Activated CD4-positive, alpha-beta T cell treated with anti-CD3 and anti-CD28 coated beads, Interleukin-2, amount 10 ng/mL, durations not matched to agents 24 days and 14 days (primary cell): Measurements from ENCODE around the gene TCHP. TPM values are rescaled to one million over a fixed set of nuclear protein-coding genes. Genes with fewer than 3 reads are reported as not detected.

Source experiments
- DNase-seq: peaks from one replicate; pipeline ENCODE4 v3.0.0; 2022
- H3K27ac Mint-ChIP-seq: one replicate; pipeline ENCODE4 v1.8.0; 2022; ENCODE audit warnings: mild to moderate bottlenecking, mixed read lengths
- H3K27me3 Mint-ChIP-seq: one replicate; pipeline ENCODE4 v1.8.0; 2022; ENCODE audit warnings: mixed read lengths
- H3K36me3 Mint-ChIP-seq: one replicate; pipeline ENCODE4 v1.8.0; 2022; ENCODE audit warnings: low read depth, mild to moderate bottlenecking, mixed read lengths
- H3K4me1 Mint-ChIP-seq: one replicate; pipeline ENCODE4 v1.8.0; 2021; ENCODE audit warnings: mixed read lengths
- H3K4me3 Mint-ChIP-seq: one replicate; pipeline ENCODE4 v1.8.0; 2022; ENCODE audit warnings: mild to moderate bottlenecking, moderate library complexity, mixed read lengths
- H3K9me3 Mint-ChIP-seq: one replicate; pipeline ENCODE4 v1.8.0; 2021; ENCODE audit warnings: mixed read lengths
- intact Hi-C: fragments of 100-400 bp; cut with micrococcal nuclease; formaldehyde crosslinking; loops from one replicate; pipeline ENCODE4 v1.15.1; 2023
- total RNA-seq: library from RNA; stranded (reverse); gene quantifications from 2 replicates; pipeline ENCODE4 v1.2.3, GENCODE V29; 2022

TCHP gene
- total RNA-seq, 1 donor from 2014 or later: 34.0 TPM

GRCh38 chr12:109871668-109872314 lies 28.3 kb upstream of the TCHP start:
- Mint-ChIP-seq H3K36me3 (peaks cover 7% of the 10 kb centered on the region), H3K9me3 (no peaks in the 10 kb centered on the region), H3K4me1 (peaks cover 16% of the 10 kb centered on the region), H3K4me3 (no peak overlapping the region), H3K27me3 (no peaks in the 10 kb centered on the region), H3K27ac (no peak overlapping the region)
- intact Hi-C loops: no loop called here
- no peak for DNase-seq

GRCh38 chr12:109873653-109874052 lies 26.4 kb upstream of the TCHP start:
- intact Hi-C loops: no loop called here
- Mint-ChIP-seq H3K4me1 (peaks cover 18% of the 10 kb centered on the region), H3K36me3 (peaks cover 7% of the 10 kb centered on the region), H3K4me3 (no peak overlapping the region), H3K27me3 (no peaks in the 10 kb centered on the region), H3K27ac (no peak overlapping the region), H3K9me3 (no peaks in the 10 kb centered on the region)
- DNase-seq: no peak

DNA sequence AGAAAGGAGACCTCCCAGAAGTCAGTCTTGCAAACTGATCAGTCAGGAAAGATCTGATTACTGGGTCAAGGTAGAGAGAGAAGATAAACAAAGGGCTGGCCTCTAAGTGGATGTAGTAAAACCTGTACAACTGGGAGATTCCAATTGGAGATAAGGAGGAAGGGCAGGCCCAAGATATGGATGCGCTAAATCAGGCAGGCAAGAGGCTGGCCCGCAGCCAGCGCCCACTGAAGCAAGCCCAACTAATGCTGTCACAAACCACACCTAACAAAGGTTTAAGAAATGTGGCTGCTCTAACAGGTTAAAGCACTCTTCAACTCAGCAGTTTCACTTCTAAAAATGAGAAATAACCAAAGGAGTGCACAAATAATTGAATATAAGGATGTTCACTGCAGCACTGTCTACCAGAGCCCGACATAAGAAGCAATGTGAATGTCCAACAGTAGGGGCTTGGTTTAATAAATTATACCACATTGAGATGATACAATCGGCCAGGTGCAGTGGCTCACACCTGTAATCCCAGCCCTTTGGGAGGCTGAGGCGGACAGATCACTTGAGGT lies 24.4 kb upstream of the TCHP start:
- no peak overlapping the region for H3K4me3 Mint-ChIP-seq
- peaks cover 28% of the 10 kb centered on the region for H3K4me1 Mint-ChIP-seq
- no peak for DNase-seq
- no peak overlapping the region for H3K27ac Mint-ChIP-seq
- H3K36me3 Mint-ChIP-seq: peaks cover 6% of the 10 kb centered on the region
- H3K27me3 Mint-ChIP-seq: no peaks in the 10 kb centered on the region
- no peaks in the 10 kb centered on the region for H3K9me3 Mint-ChIP-seq
- intact Hi-C loops: no loop called here

GRCh38 chr12:109876406-109876805 lies 23.7 kb upstream of the TCHP start:
- H3K4me3 Mint-ChIP-seq: no peak overlapping the region
- H3K36me3 Mint-ChIP-seq: peaks cover 6% of the 10 kb centered on the region
- no peak for DNase-seq
- H3K27ac Mint-ChIP-seq: no peak overlapping the region
- intact Hi-C loops: no loop called here
- peaks cover 31% of the 10 kb centered on the region for H3K4me1 Mint-ChIP-seq
- H3K27me3 Mint-ChIP-seq: no peaks in the 10 kb centered on the region
- no peaks in the 10 kb centered on the region for H3K9me3 Mint-ChIP-seq

- Mint-ChIP-seq H3K27ac (no peak overlapping the region), H3K27me3 (peaks cover 7% of the 10 kb centered on the region), H3K4me3 (no peak overlapping the region), H3K36me3 (peaks cover 3% of the 10 kb centered on the region), H3K4me1 (peaks cover 32% of the 10 kb centered on the region), H3K9me3 (no peaks in the 10 kb centered on the region)
- intact Hi-C loops: no loop called here
- DNase-seq: no peak
Observed at GRCh38 chr12:109877504-109878246, 22.4 kb upstream of the TCHP start.

GRCh38 chr12:109878247-109878625 lies 21.8 kb upstream of the TCHP start:
- DNase-seq: no peak
- H3K27me3 Mint-ChIP-seq: peaks cover 9% of the 10 kb centered on the region
- H3K9me3 Mint-ChIP-seq: no peaks in the 10 kb centered on the region
- peaks cover 32% of the 10 kb centered on the region for H3K4me1 Mint-ChIP-seq
- no peak overlapping the region for H3K27ac Mint-ChIP-seq
- peak overlapping the region; percentile 92 for H3K4me3 Mint-ChIP-seq
- intact Hi-C loops: no loop called here
- H3K36me3 Mint-ChIP-seq: peaks cover 2% of the 10 kb centered on the region

GRCh38 chr12:109878749-109879148 lies 21.3 kb upstream of the TCHP start:
- H3K36me3 Mint-ChIP-seq: peaks cover 2% of the 10 kb centered on the region
- H3K4me3 Mint-ChIP-seq: peak overlapping the region; percentile 92
- DNase-seq: no peak
- peaks cover 32% of the 10 kb centered on the region for H3K4me1 Mint-ChIP-seq
- no peak overlapping the region for H3K27ac Mint-ChIP-seq
- no peaks in the 10 kb centered on the region for H3K9me3 Mint-ChIP-seq
- intact Hi-C loops: no loop called here
- peaks cover 14% of the 10 kb centered on the region for H3K27me3 Mint-ChIP-seq

DNA sequence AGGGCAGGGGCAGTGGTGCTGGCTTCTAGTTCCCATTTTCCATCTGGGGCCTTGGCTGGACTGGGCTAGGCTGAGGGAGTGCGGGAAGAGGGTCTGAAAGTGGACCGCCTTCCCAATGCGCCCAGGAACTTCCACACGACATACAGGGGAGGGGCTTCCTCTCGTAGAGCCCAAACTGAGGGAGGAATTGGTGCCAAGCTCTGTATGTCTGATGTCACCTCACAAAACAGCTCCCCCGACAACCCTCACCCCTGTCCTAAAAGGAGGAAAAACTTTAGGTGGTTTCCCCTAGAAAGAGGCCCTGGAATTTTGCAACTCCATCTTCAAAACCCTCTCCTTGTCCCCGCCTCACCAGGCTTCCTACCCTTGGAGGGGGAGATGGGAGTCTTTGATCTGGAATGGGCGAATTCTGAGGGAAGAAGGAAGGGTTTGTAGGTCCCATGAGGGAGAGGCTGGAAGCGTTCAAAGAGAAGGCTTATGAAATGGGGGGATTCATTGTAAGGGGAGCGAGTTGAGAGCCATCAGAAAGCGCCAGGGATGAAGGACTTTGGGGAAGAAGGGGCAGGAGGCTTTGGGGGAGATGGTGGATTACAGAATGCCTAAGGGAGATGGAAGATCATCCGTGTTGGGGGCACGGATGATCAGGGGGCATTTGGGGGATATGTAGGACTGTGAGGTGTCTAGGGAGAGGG lies 20.6 kb upstream of the TCHP start:
- Mint-ChIP-seq H3K36me3 (peaks cover 2% of the 10 kb centered on the region), H3K27ac (peak overlapping the region; percentile 86), H3K9me3 (no peaks in the 10 kb centered on the region), H3K27me3 (peaks cover 16% of the 10 kb centered on the region), H3K4me1 (peaks cover 32% of the 10 kb centered on the region), H3K4me3 (peak overlapping the region; percentile 92)
- intact Hi-C loops: loop anchor here (1.0 to 2.0 kb wide), 4 partner anchors 21 to 166 kb away; partner anchors contain the start of genes FAM222A and TCHP
- peak; percentile 68 for DNase-seq

GRCh38 chr12:109880043-109880931 lies 19.8 kb upstream of the TCHP start, which contains the start of gene GLTP:
Gene GLTP, minus strand, starts transcription at chr12:109880541. Its CDS starts 167 bp downstream, at chr12:109880374.
- H3K4me1 Mint-ChIP-seq: peaks cover 32% of the 10 kb centered on the region
- no peaks in the 10 kb centered on the region for H3K9me3 Mint-ChIP-seq
- H3K4me3 Mint-ChIP-seq: peak within 1 kb of the TSS; percentile 92
- peaks cover 21% of the 10 kb centered on the region for H3K27me3 Mint-ChIP-seq
- peak within 1 kb of the TSS; percentile 86 for H3K27ac Mint-ChIP-seq
- DNase-seq: peak; percentile 98
- peaks cover 2% of the 10 kb centered on the region for H3K36me3 Mint-ChIP-seq
- intact Hi-C loops: loop anchor here (1.0 to 2.0 kb wide), 4 partner anchors 21 to 167 kb away; partner anchors contain the start of genes FAM222A and TCHP

DNA sequence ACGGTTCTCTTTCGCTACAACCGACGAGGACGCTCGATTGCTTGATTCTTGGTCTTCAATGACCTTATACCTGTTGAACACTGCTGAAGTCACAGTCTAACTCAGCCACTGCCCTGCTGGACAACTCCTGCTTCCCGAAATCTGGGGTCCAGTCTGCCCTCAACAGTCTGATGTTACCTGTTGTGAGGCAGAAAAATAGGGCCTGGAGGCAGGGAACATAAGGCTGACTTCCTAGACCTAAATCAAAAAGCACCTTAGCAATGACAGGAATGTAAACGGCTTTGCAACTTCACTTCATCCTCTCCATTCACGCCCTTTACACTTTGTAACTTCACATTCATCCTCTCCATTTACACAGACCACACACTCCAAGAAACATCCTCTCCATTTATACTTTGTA lies 19.1 kb upstream of the TCHP start:
- peak overlapping the region; percentile 81 for H3K27ac Mint-ChIP-seq
- intact Hi-C loops: loop anchor here (1.0 to 2.0 kb wide), 4 partner anchors 20 to 168 kb away; partner anchors contain the start of genes FAM222A and TCHP
- peak overlapping the region; percentile 89 for H3K4me3 Mint-ChIP-seq
- H3K4me1 Mint-ChIP-seq: peaks cover 32% of the 10 kb centered on the region
- peaks cover 21% of the 10 kb centered on the region for H3K27me3 Mint-ChIP-seq
- peaks cover 2% of the 10 kb centered on the region for H3K36me3 Mint-ChIP-seq
- no peaks in the 10 kb centered on the region for H3K9me3 Mint-ChIP-seq
- DNase-seq: no peak

- H3K4me1 Mint-ChIP-seq: peaks cover 29% of the 10 kb centered on the region
- H3K27me3 Mint-ChIP-seq: peaks cover 23% of the 10 kb centered on the region
- no peak overlapping the region for H3K27ac Mint-ChIP-seq
- no peaks in the 10 kb centered on the region for H3K36me3 Mint-ChIP-seq
- DNase-seq: no peak
- H3K4me3 Mint-ChIP-seq: peak overlapping the region; percentile 89
- intact Hi-C loops: loop anchor here (2.0 kb wide), 1 partner anchor 19 kb away; the partner anchor contains the start of gene TCHP
- H3K9me3 Mint-ChIP-seq: no peaks in the 10 kb centered on the region
Observed at GRCh38 chr12:109881752-109882151, 18.3 kb upstream of the TCHP start.

GRCh38 chr12:109883461-109883860 lies 16.6 kb upstream of the TCHP start:
- intact Hi-C loops: no loop called here
- DNase-seq: no peak
- Mint-ChIP-seq H3K27me3 (peaks cover 23% of the 10 kb centered on the region), H3K4me3 (no peak overlapping the region), H3K4me1 (peaks cover 34% of the 10 kb centered on the region), H3K36me3 (no peaks in the 10 kb centered on the region), H3K27ac (no peak overlapping the region), H3K9me3 (peaks cover 4% of the 10 kb centered on the region)

GRCh38 chr12:109885616-109886015 lies 14.5 kb upstream of the TCHP start:
- Mint-ChIP-seq H3K36me3 (no peaks in the 10 kb centered on the region), H3K4me1 (peaks cover 28% of the 10 kb centered on the region), H3K27me3 (peaks cover 23% of the 10 kb centered on the region), H3K4me3 (no peak overlapping the region), H3K9me3 (peaks cover 4% of the 10 kb centered on the region), H3K27ac (no peak overlapping the region)
- intact Hi-C loops: no loop called here
- DNase-seq: no peak
